Activated CD8-positive, alpha-beta T cell treated with anti-CD3 and anti-CD28 coated beads for 36 hours (primary cell): ENCODE measurements around the gene SUSD4. TPM values are rescaled to one million over a fixed set of nuclear protein-coding genes. Genes with fewer than 3 reads are reported as not detected.

Experiments used
- ATAC-seq: fragments of 200-7000 bp; cut with Tn5 transposase; one replicate; pipeline ENCODE4 v1.10.0; 2021; ENCODE audit warnings: mild to moderate bottlenecking, moderate library complexity
- CTCF ChIA-PET: fragments of 350-600 bp; sonication (Branson Sonifier 250); formaldehyde crosslinking; loops from one replicate; lab custom pipeline; 2021; ENCODE audit warnings: antibody characterized with exemption; lab: Charles Lee
- POLR2A ChIA-PET: fragments of 350-600 bp; sonication (Branson Sonifier 250); formaldehyde crosslinking; loops from one replicate; lab custom pipeline; 2021; ENCODE audit warnings: antibody characterized with exemption; lab: Charles Lee
- DNase-seq: peaks from one replicate; pipeline ENCODE4 v3.0.0-alpha.2; 2020
- H3K27ac Mint-ChIP-seq: one replicate; pipeline ENCODE4 v1.8.0; 2021; ENCODE audit warnings: mild to moderate bottlenecking, mixed read lengths
- H3K27me3 Mint-ChIP-seq: one replicate; pipeline ENCODE4 v1.8.0; 2021; ENCODE audit warnings: mixed read lengths
- H3K36me3 Mint-ChIP-seq: one replicate; pipeline ENCODE4 v1.8.0; 2021; ENCODE audit warnings: low read depth, mixed read lengths
- H3K4me1 Mint-ChIP-seq: one replicate; pipeline ENCODE4 v1.8.0; 2021; ENCODE audit warnings: low read depth, mixed read lengths
- H3K4me3 Mint-ChIP-seq: one replicate; pipeline ENCODE4 v1.8.0; 2021; ENCODE audit warnings: mild to moderate bottlenecking, moderate library complexity, mixed read lengths
- H3K9me3 Mint-ChIP-seq: one replicate; pipeline ENCODE4 v1.8.0; 2021; ENCODE audit warnings: mixed read lengths
- intact Hi-C: fragments of 100-400 bp; cut with micrococcal nuclease; formaldehyde crosslinking; loops from one replicate; pipeline ENCODE4 v1.10.0; 2022
- total RNA-seq, 2 experiments: library from RNA; stranded (reverse); gene quantifications; one replicate each; pipeline ENCODE4 v1.2.3, GENCODE V29; 2021
- TF ChIP-seq, protein P1 (sequence below): fragments of 200-600 bp; IDR thresholded peaks from one replicate; pipeline ENCODE4 v1.8.0; 2022; ENCODE audit warnings: antibody characterized with exemption, mild to moderate bottlenecking

The SUSD4 gene
- total RNA-seq, 2 experiments from 2014 or later = 0.29 to 0.43 TPM

DNA sequence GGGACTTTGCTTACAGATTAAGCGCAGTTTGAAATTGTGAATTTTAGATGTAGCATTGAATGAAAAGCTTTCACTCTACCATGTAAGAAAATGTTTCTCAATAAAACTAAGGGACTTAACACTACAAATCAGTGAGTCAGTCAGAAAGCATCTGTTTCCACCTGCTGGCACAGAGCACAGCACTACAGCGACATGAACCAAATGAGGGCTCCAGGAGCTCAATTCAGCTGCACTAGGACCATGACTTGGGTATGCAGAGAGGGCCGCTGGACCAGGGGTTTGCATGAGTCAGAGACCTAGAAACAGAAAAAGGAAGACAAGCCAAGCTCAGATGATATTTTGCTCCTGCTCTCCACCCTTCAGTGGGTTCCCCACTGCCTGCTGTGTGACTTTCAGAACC is 5.2 kb downstream of the SUSD4 start:
- ATAC-seq (no peak), DNase-seq (no peak)
- Mint-ChIP-seq H3K36me3 (no peaks in the 10 kb centered on the region), H3K4me3 (no peak overlapping the region), H3K9me3 (no peaks in the 10 kb centered on the region), H3K27ac (no peak overlapping the region), H3K4me1 (peaks cover 9% of the 10 kb centered on the region), H3K27me3 (peaks cover 13% of the 10 kb centered on the region)
- CTCF ChIA-PET = interaction anchor here (0.7 to 2.9 kb wide), 4 partner anchors 14 to 225 kb away, joined by 3 to 13 read pairs (median 3); no protein-coding TSS in a partner anchor
- POLR2A ChIA-PET = interaction anchor here (1.5 kb wide), 1 partner anchor 15 kb away, joined by 3 read pairs; no protein-coding TSS in a partner anchor
- TF ChIP-seq, protein P1, sequence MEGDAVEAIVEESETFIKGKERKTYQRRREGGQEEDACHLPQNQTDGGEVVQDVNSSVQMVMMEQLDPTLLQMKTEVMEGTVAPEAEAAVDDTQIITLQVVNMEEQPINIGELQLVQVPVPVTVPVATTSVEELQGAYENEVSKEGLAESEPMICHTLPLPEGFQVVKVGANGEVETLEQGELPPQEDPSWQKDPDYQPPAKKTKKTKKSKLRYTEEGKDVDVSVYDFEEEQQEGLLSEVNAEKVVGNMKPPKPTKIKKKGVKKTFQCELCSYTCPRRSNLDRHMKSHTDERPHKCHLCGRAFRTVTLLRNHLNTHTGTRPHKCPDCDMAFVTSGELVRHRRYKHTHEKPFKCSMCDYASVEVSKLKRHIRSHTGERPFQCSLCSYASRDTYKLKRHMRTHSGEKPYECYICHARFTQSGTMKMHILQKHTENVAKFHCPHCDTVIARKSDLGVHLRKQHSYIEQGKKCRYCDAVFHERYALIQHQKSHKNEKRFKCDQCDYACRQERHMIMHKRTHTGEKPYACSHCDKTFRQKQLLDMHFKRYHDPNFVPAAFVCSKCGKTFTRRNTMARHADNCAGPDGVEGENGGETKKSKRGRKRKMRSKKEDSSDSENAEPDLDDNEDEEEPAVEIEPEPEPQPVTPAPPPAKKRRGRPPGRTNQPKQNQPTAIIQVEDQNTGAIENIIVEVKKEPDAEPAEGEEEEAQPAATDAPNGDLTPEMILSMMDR = no peak
- intact Hi-C loops = no loop called here

DNA sequence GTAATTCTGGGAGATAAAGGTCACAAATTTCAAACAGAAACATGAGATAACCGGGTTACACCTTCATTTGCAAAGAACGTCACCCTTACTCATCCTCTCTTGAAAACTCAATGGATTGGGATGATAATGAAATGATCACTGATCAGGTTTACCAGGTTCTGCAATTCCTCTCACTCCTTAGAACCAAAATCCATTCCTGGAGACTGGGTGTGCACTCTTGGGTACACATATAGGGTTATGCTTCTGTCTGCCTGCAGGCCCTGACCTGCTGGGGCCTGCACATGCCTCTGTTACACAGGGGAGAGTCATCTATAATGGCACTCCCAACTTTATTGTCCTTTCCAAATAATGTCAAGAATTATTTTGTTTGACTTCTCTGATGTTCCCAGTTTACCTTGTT is 8.3 kb downstream of the SUSD4 start:
- DNase-seq (no peak), ATAC-seq (no peak)
- intact Hi-C loops = no loop called here
- Mint-ChIP-seq H3K27ac (no peak overlapping the region), H3K27me3 (no peaks in the 10 kb centered on the region), H3K36me3 (no peaks in the 10 kb centered on the region), H3K9me3 (no peaks in the 10 kb centered on the region), H3K4me3 (no peak overlapping the region), H3K4me1 (no peaks in the 10 kb centered on the region)
- ChIA-PET CTCF (interaction anchor here (1.1 kb wide), 1 partner anchor 222 kb away, joined by 3 read pairs; no protein-coding TSS in a partner anchor), POLR2A (interaction anchor here (0.7 kb wide), 1 partner anchor 57 kb away, joined by 3 read pairs; no protein-coding TSS in a partner anchor)
- TF ChIP-seq, protein P1 = no peak

DNA sequence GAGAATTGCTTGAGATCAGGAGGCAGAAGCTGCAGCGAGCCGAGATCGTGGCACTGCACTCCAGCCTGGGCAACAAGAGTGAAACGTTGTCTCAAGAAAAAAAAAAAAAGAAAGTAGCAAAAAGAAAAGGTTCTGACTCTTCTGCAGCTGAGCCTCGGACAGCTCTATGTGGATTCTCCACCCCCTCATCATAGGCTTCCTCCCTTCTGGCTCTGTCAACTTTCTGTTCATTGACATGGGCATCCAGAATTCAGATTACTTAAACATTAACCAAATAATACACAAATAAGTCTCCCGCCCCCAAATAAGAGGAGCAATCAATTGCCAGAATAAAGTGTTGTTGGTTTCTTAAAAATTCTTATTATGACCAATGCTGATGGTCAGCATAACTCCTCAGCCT is 10.0 kb downstream of the SUSD4 start:
- Mint-ChIP-seq H3K4me3 (no peak overlapping the region), H3K27me3 (no peaks in the 10 kb centered on the region), H3K27ac (no peak overlapping the region), H3K9me3 (no peaks in the 10 kb centered on the region), H3K36me3 (no peaks in the 10 kb centered on the region), H3K4me1 (no peaks in the 10 kb centered on the region)
- DNase-seq (no peak), ATAC-seq (no peak)
- TF ChIP-seq, protein P1 = no peak
- intact Hi-C loops = no loop called here
- ChIA-PET POLR2A (no interaction called here), CTCF (no interaction called here)

DNA sequence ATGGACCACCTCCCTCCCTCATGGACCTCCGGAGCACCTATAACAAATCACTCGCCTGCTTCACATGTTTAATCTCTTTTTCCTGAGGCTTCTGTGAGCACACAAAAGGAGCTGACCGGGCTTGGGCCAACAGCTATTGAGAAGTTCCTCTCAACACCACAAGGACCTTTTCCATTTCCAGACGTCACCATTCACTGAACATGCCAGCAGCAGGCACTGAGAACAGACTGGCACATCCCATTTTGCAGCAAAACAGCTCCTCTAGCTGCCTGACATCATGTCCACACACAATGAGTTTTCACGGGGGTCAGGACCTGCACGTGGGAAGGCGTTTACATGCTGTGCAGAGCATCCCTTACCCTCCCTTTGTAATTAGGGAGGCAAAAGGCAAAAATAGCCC is 11.0 kb downstream of the SUSD4 start:
- POLR2A ChIA-PET = no interaction called here
- H3K36me3 Mint-ChIP-seq = no peaks in the 10 kb centered on the region
- no peaks in the 10 kb centered on the region for H3K9me3 Mint-ChIP-seq
- H3K27ac Mint-ChIP-seq = no peak overlapping the region
- no peaks in the 10 kb centered on the region for H3K4me1 Mint-ChIP-seq
- no peak overlapping the region for H3K4me3 Mint-ChIP-seq
- CTCF ChIA-PET = no interaction called here
- intact Hi-C loops = no loop called here
- no peaks in the 10 kb centered on the region for H3K27me3 Mint-ChIP-seq
- no peak for ATAC-seq
- DNase-seq = no peak
- TF ChIP-seq, protein P1 = no peak

DNA sequence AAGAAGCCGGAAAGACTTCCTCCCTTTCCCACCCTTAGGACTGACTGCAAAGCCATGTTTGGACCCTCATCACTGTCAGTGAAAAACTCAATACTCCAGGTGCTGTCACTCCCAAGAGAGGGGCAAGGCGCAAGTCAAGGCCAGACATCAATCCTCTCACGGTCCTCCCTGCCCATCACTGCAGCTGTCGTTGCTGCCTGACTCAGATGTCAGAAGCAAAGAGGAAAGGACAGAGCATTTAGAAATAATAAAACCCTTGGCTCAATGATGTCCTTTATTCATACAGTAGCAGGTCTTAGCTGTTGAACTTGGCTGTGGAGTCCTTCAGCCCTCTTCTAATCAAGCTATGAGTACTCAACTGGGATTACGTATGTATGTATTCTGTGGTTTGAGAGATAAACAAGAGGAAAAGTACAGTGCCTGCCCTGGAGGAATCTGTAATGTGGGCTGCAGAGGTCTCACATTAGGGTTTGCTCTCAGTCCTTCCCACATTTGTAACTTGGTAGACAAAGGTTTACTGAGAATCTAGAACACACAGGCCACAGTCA is 13.5 kb downstream of the SUSD4 start:
- Mint-ChIP-seq H3K4me1 (no peaks in the 10 kb centered on the region), H3K9me3 (no peaks in the 10 kb centered on the region), H3K27me3 (no peaks in the 10 kb centered on the region), H3K36me3 (no peaks in the 10 kb centered on the region), H3K27ac (no peak overlapping the region), H3K4me3 (no peak overlapping the region)
- ATAC-seq = no peak
- POLR2A ChIA-PET = no interaction called here
- TF ChIP-seq, protein P1 = no peak
- DNase-seq = no peak
- CTCF ChIA-PET = no interaction called here
- intact Hi-C loops = no loop called here
